HepG2 (cell line): ENCODE data around the gene CCDC157. TPM values are rescaled to one million over a fixed set of nuclear protein-coding genes. Genes with fewer than 3 reads are reported as not detected.

Experiments
- ARID5B ChIP-seq: IDR thresholded peaks from 2 replicates; pipeline ENCODE4 v1.4.0; 2020; ENCODE audit warnings: mild to moderate bottlenecking, missing genetic modification reagents
- CENPBD1 ChIP-seq: sonication (generic); formaldehyde crosslinking; IDR thresholded peaks from 2 replicates; pipeline ENCODE4 v1.8.0; 2022; ENCODE audit warnings: missing genetic modification reagents, low read depth, mild to moderate bottlenecking, borderline replicate concordance
- DNMT1 ChIP-seq: sonication (generic); formaldehyde crosslinking; IDR thresholded peaks from 2 replicates; pipeline ENCODE4 v1.5.1; 2020; ENCODE audit warnings: mild to moderate bottlenecking, missing genetic modification reagents
- ELF4 ChIP-seq: sonication (generic); formaldehyde crosslinking; IDR thresholded peaks from 2 replicates; pipeline ENCODE4 v1.5.0; 2020; ENCODE audit warnings: missing genetic modification reagents, mild to moderate bottlenecking, moderate library complexity, borderline replicate concordance
- PBX2 ChIP-seq: IDR thresholded peaks from 2 replicates; pipeline ENCODE4 v1.6.1; 2016; ENCODE audit warnings: control low read depth
- POLR2G ChIP-seq: fragments of 200-400 bp; formaldehyde crosslinking; IDR thresholded peaks from 2 replicates; pipeline ENCODE4 v1.6.1; 2018; ENCODE audit warnings: mild to moderate bottlenecking, low read depth, low read length, moderate library complexity
- PRPF4 ChIP-seq: fragments of 200-400 bp; formaldehyde crosslinking; IDR thresholded peaks from 2 replicates; pipeline ENCODE4 v1.6.1; 2016; ENCODE audit warnings: low read length, low read depth; ENCODE audit not compliant: poor library complexity, severe bottlenecking
- REL ChIP-seq: sonication (generic); formaldehyde crosslinking; conservative IDR thresholded peaks from 2 replicates; pipeline ENCODE4 v1.8.0; 2022; ENCODE audit warnings: mild to moderate bottlenecking, missing genetic modification reagents, moderate library complexity
- REPIN1 ChIP-seq: sonication (generic); formaldehyde crosslinking; IDR thresholded peaks from 2 replicates; pipeline ENCODE4 v1.8.0; 2022; ENCODE audit warnings: missing genetic modification reagents, low read depth, mild to moderate bottlenecking, borderline replicate concordance
- SAP130 ChIP-seq: IDR thresholded peaks from 2 replicates; pipeline ENCODE4 v1.6.1; 2016; ENCODE audit warnings: low read depth
- SMC3 ChIP-seq: IDR thresholded peaks from 2 replicates; pipeline ENCODE4 v1.6.1; 2011; ENCODE audit warnings: low read length, improper control_type of control experiment
- THYN1 ChIP-seq: sonication (generic); formaldehyde crosslinking; IDR thresholded peaks from 2 replicates; pipeline ENCODE4 v1.8.1; 2023; ENCODE audit warnings: low read depth, mild to moderate bottlenecking, moderate library complexity, missing genetic modification reagents, borderline replicate concordance
- UBTF ChIP-seq: sonication (generic); formaldehyde crosslinking; IDR thresholded peaks from 2 replicates; pipeline ENCODE4 v1.4.0; 2020; ENCODE audit warnings: mild to moderate bottlenecking, missing genetic modification reagents
- ZFP41 ChIP-seq: sonication (generic); formaldehyde crosslinking; IDR thresholded peaks from 2 replicates; pipeline ENCODE4 v1.4.0; 2020; ENCODE audit warnings: mild to moderate bottlenecking, missing genetic modification reagents, borderline replicate concordance
- ZKSCAN5 ChIP-seq: sonication (generic); formaldehyde crosslinking; IDR thresholded peaks from 2 replicates; pipeline ENCODE4 v1.5.1; 2020; ENCODE audit warnings: mild to moderate bottlenecking, missing genetic modification reagents
- ZNF234 ChIP-seq: sonication (generic); formaldehyde crosslinking; conservative IDR thresholded peaks from 2 replicates; pipeline ENCODE4 v1.5.1; 2020; ENCODE audit warnings: mild to moderate bottlenecking, missing genetic modification reagents
- ZNF253 ChIP-seq: sonication (generic); formaldehyde crosslinking; IDR thresholded peaks from 2 replicates; pipeline ENCODE4 v1.8.0; 2022; ENCODE audit warnings: mild to moderate bottlenecking, missing genetic modification reagents, borderline replicate concordance
- ZNF619 ChIP-seq: sonication (generic); formaldehyde crosslinking; IDR thresholded peaks from 2 replicates; pipeline ENCODE4 v1.4.0; 2020; ENCODE audit warnings: mild to moderate bottlenecking, missing genetic modification reagents
- ZNF724P ChIP-seq: sonication (generic); formaldehyde crosslinking; IDR thresholded peaks from 2 replicates; pipeline ENCODE4 v1.8.0; 2022; ENCODE audit warnings: missing genetic modification reagents, borderline replicate concordance
- ZNF891 ChIP-seq: sonication (generic); formaldehyde crosslinking; IDR thresholded peaks from 2 replicates; pipeline ENCODE4 v1.5.0; 2020; ENCODE audit warnings: mild to moderate bottlenecking, missing genetic modification reagents
- polyA plus RNA-seq, 8 experiments: library from polyadenylated mRNA; depleted of rRNA in 3 of 8; stranded (reverse) in 7 of 8; unstranded in 1 of 8; fragments of >200 nt; fragmentation: Illumina TruSeq in 4 of 8; extraction: Trizol in 4 of 8; gene quantifications; 2 replicates each; pipeline versions ENCODE4 v1.2.1 to v1.2.3, GENCODE V29; 2011 to 2016; ENCODE audit warnings: low read depth in 4 of 8, missing spikeins in 1 of 8, mixed read lengths in 1 of 8; ENCODE audit not compliant: insufficient read depth in 1 of 8
- total RNA-seq, 5 experiments: library from RNA; depleted of rRNA; stranded (reverse); fragments of >200 nt; fragmentation: Illumina TruSeq; extraction: Trizol; gene quantifications; 2 replicates each; pipeline ENCODE4 v1.2.3, GENCODE V29; 2016; ENCODE audit warnings: low read depth in 1 of 5

CCDC157 gene
- total and polyA plus RNA-seq, 2 of the 13 experiments (the other 11 are each of a cell fraction or from before 2014, with no cell fraction given): 1.4 to 1.6 TPM

- TF ChIP-seq PBX2 (CRISPR knock-in tag): no peak
- peak; percentile 78 for TF ChIP-seq ZNF891
- no peak for TF ChIP-seq ELF4 (CRISPR knock-in tag)
- no peak for TF ChIP-seq SMC3
- no peak for TF ChIP-seq THYN1 (CRISPR knock-in tag)
- TF ChIP-seq ZNF234 (CRISPR knock-in tag): no peak
- TF ChIP-seq POLR2G: peak; percentile 93
- TF ChIP-seq DNMT1 (CRISPR knock-in tag): 0 out of 2 replicates have a peak, but pooled peaks have one; percentile 73
- no peak for TF ChIP-seq ZNF253 (CRISPR knock-in tag)
- peak; percentile 86 for TF ChIP-seq UBTF (CRISPR knock-in tag)
- TF ChIP-seq ZNF619 (CRISPR knock-in tag): peak; percentile 73
- TF ChIP-seq ZFP41: no peak
- TF ChIP-seq CENPBD1 (CRISPR knock-in tag): no peak; the same call in 1 of the 2 replicates
- TF ChIP-seq PRPF4: no peak
- no peak for TF ChIP-seq REL (CRISPR knock-in tag)
- TF ChIP-seq REPIN1 (CRISPR knock-in tag): peak; percentile 85
- no peak for TF ChIP-seq ZKSCAN5 (CRISPR knock-in tag)
- 0 out of 2 replicates have a peak, but pooled peaks have one; percentile 87 for TF ChIP-seq ZNF724P
- peak; percentile 99 for TF ChIP-seq SAP130 (CRISPR knock-in tag)
- peak; percentile 63 for TF ChIP-seq ARID5B (CRISPR knock-in tag)
Observed at GRCh38 chr22:30356449-30357235, at the start of gene CCDC157, which contains the start of gene SF3A1 (continued).
